Panc1 (cell line): ENCODE results near the gene SMARCAD1. TPM values are rescaled to one million over a fixed set of nuclear protein-coding genes. Genes with fewer than 3 reads are reported as not detected.
"Not testable (repeated sequence)": the region's sequence is repeated elsewhere in the genome, so short reads cannot be mapped to it uniquely, and the experiment has no call there.

Experiments used
- ATAC-seq: fragments of 200-7000 bp; cut with Tn5 transposase; 2 replicates; pipeline ENCODE4 v1.9.1; 2020; ENCODE audit warnings: mild to moderate bottlenecking, moderate library complexity
- BruUV-seq: library from RNA; stranded (reverse); fragments of 400-500 nt; replicated peaks from 2 replicates; lab custom pipeline; 2021; lab: Mats Ljungman, UMichigan
- CTCF ChIA-PET: fragments of 300-600 bp; sonication (Branson Sonifier 250); formaldehyde crosslinking; loops from one replicate; lab custom pipeline; 2022; ENCODE audit warnings: antibody characterized with exemption; lab: Charles Lee
- POLR2A ChIA-PET: fragments of 300-600 bp; sonication (Branson Sonifier 250); formaldehyde crosslinking; loops from one replicate; lab custom pipeline; 2022; ENCODE audit warnings: antibody characterized with exemption; lab: Charles Lee
- DNase-seq: peaks from one replicate; pipeline ENCODE4 v3.0.0-alpha.2; 2010; ENCODE audit warnings: low read depth, low spot score
- H3K27ac ChIP-seq: 2 replicates; pipeline ENCODE4 v1.5.1; 2011; ENCODE audit warnings: mild to moderate bottlenecking, low read length, inconsistent platforms
- H3K27me3 ChIP-seq: fragments of 200-500 bp; sonication (Bioruptor generic); 2 replicates; pipeline ENCODE4 v1.6.0; 2014; ENCODE audit warnings: low read length, inconsistent platforms; ENCODE audit not compliant: control insufficient read depth, insufficient read depth
- H3K36me3 ChIP-seq: fragments of 200-500 bp; sonication (Bioruptor generic); 2 replicates; pipeline ENCODE4 v1.5.1; 2014; ENCODE audit warnings: inconsistent platforms, mild to moderate bottlenecking, low read length, moderate library complexity; ENCODE audit not compliant: control insufficient read depth, insufficient read depth
- H3K4me1 ChIP-seq: 2 replicates; pipeline ENCODE4 v1.5.1; 2011; ENCODE audit warnings: inconsistent platforms, mild to moderate bottlenecking, low read length, moderate library complexity; ENCODE audit not compliant: control insufficient read depth, insufficient read depth
- H3K4me3 ChIP-seq, 2 experiments: 2 replicates each; pipeline ENCODE4 v1.5.1; 2011 to 2012; ENCODE audit warnings: low read depth in 2 of 2, low read length in 2 of 2, mild to moderate bottlenecking in 2 of 2, inconsistent platforms in 1 of 2, moderate library complexity in 1 of 2
- H3K9me3 ChIP-seq: fragments of 200-500 bp; sonication (Bioruptor generic); 2 replicates; pipeline ENCODE4 v1.5.1; 2014; ENCODE audit warnings: low read depth, mild to moderate bottlenecking, inconsistent platforms, low read length, moderate library complexity; ENCODE audit not compliant: control insufficient read depth, insufficient read depth
- CTCF ChIP-seq: fragments of 450-650 bp; IDR thresholded peaks from 2 replicates; pipeline ENCODE4 v1.5.1; 2017; ENCODE audit warnings: mild to moderate bottlenecking
- POLR2AphosphoS5 ChIP-seq: IDR thresholded peaks from 2 replicates; pipeline ENCODE4 v1.6.1; 2012; ENCODE audit warnings: mild to moderate bottlenecking, low read depth, low read length, moderate library complexity
- REST ChIP-seq, 2 experiments: IDR thresholded peaks; 2 replicates each; pipeline ENCODE4 v1.6.1; 2011 to 2012; ENCODE audit warnings: low read depth in 2 of 2, control low read depth in 1 of 2, low read length in 1 of 2, mild to moderate bottlenecking in 1 of 2, moderate library complexity in 1 of 2; ENCODE audit not compliant: insufficient read depth in 1 of 2
- SIN3A ChIP-seq: IDR thresholded peaks from 2 replicates; pipeline ENCODE4 v1.6.1; 2012; ENCODE audit warnings: low read depth, mild to moderate bottlenecking, low read length, moderate library complexity, borderline replicate concordance; ENCODE audit not compliant: insufficient read depth
- TCF7L2 ChIP-seq: IDR thresholded peaks from 2 replicates; pipeline ENCODE4 v1.6.1; 2011; ENCODE audit warnings: mild to moderate bottlenecking, low read depth, low read length, inconsistent platforms
- in situ Hi-C: cut with HindIII; loops from 2 replicates; pipeline ENCODE4 v1.10.0; 2016; ENCODE audit warnings: low sequenced_read_pairs, low pct_unique_long_range_greater_than_20kb
- intact Hi-C: fragments of 100-400 bp; cut with micrococcal nuclease; formaldehyde crosslinking; loops from one replicate; pipeline ENCODE4 v1.10.0; 2022; ENCODE audit not compliant: unreplicated experiment
- total RNA-seq: library from RNA; stranded (reverse); gene quantifications from one replicate; pipeline ENCODE4 v1.2.1, GENCODE V29; 2021; ENCODE audit not compliant: unreplicated experiment

SMARCAD1 gene
- total RNA-seq, 1 experiment from 2014 or later = 20.7 TPM

GRCh38 chr4:94290245-94290644 is 82.6 kb downstream of the SMARCAD1 start:
- in situ Hi-C loops = no loop called here
- Histone ChIP-seq H3K4me3 (no peak overlapping the region), H3K36me3 (no peaks in the 10 kb centered on the region; the same call in 1 of the 2 replicates), H3K4me1 (no peaks in the 10 kb centered on the region), H3K27me3 (no peaks in the 10 kb centered on the region), H3K27ac (no peak overlapping the region), H3K9me3 (no peaks in the 10 kb centered on the region)
- no TSS peak for BruUV-seq
- intact Hi-C loops = no loop called here
- CTCF ChIA-PET = no interaction called here
- no peak for TF ChIP-seq CTCF
- no peak for TF ChIP-seq TCF7L2
- TF ChIP-seq REST (IDR thresholded peaks at IDR 0.05; ENCODE audit: insufficient read depth in 1 of 2, low read depth in 2 of 2, low read length in 1 of 2) = no peak
- TF ChIP-seq SIN3A = no peak
- no peak for TF ChIP-seq POLR2AphosphoS5
- DNase-seq (no peak), ATAC-seq (no peak)
- POLR2A ChIA-PET = no interaction called here

- intact Hi-C loops, in situ Hi-C loops, CTCF ChIA-PET, H3K27ac ChIP-seq, H3K9me3 ChIP-seq, H3K4me1 ChIP-seq, H3K36me3 ChIP-seq, H3K27me3 ChIP-seq, ATAC-seq, POLR2A ChIA-PET, DNase-seq, BruUV-seq, H3K4me3 ChIP-seq: not testable (repeated sequence)
These were observed 86.3 kb downstream of the SMARCAD1 start for GRCh38 chr4:94293981-94294380.

- H3K36me3 ChIP-seq, H3K4me1 ChIP-seq, in situ Hi-C loops, DNase-seq, H3K9me3 ChIP-seq, ATAC-seq, H3K27me3 ChIP-seq, POLR2A ChIA-PET, CTCF ChIA-PET, intact Hi-C loops, H3K27ac ChIP-seq, BruUV-seq, H3K4me3 ChIP-seq: not testable (repeated sequence)
These were observed 87.8 kb downstream of the SMARCAD1 start for GRCh38 chr4:94295473-94295872.
